Measurements from ENCODE around the gene SDK1.

Gene SDK1

GRCh38 chr7:3964980-3965606 lies 664.0 kb downstream of the SDK1 start:
- DNase-seq: no peak

- no peak for DNase-seq
Observed at GRCh38 chr7:3965794-3966395, 664.8 kb downstream of the SDK1 start.

GRCh38 chr7:3968234-3968633 lies 667.2 kb downstream of the SDK1 start:
- DNase-seq: no peak

GRCh38 chr7:3969286-3969685 lies 668.2 kb downstream of the SDK1 start:
- no peak for DNase-seq

- no peak for DNase-seq
Observed at GRCh38 chr7:3971323-3971722, 670.3 kb downstream of the SDK1 start.

- DNase-seq: no peak
Observed at GRCh38 chr7:3973264-3973663, 672.2 kb downstream of the SDK1 start.

- no peak for DNase-seq
Observed at GRCh38 chr7:3974329-3974728, 673.3 kb downstream of the SDK1 start.

GRCh38 chr7:3975371-3975770 lies 674.3 kb downstream of the SDK1 start:
- DNase-seq: no peak

- DNase-seq: no peak
Observed at GRCh38 chr7:3977391-3977790, 676.3 kb downstream of the SDK1 start.

- no peak for DNase-seq
Observed at GRCh38 chr7:3978839-3979238, 677.8 kb downstream of the SDK1 start.

GRCh38 chr7:3979611-3980299 lies 678.7 kb downstream of the SDK1 start:
- no peak for DNase-seq

GRCh38 chr7:3980300-3980643 lies 679.2 kb downstream of the SDK1 start:
- DNase-seq: no peak

- DNase-seq: no peak
Observed at GRCh38 chr7:3981281-3981680, 680.2 kb downstream of the SDK1 start.

GRCh38 chr7:3984456-3984855 lies 683.4 kb downstream of the SDK1 start:
- DNase-seq: no peak

GRCh38 chr7:3986927-3987326 lies 685.9 kb downstream of the SDK1 start:
- DNase-seq: no peak

GRCh38 chr7:3987426-3987927 lies 686.4 kb downstream of the SDK1 start:
- no peak for DNase-seq

GRCh38 chr7:3989723-3990122 lies 688.7 kb downstream of the SDK1 start:
- no peak for DNase-seq

GRCh38 chr7:3991731-3992231 lies 690.7 kb downstream of the SDK1 start:
- no peak for DNase-seq

- DNase-seq: no peak
Observed at GRCh38 chr7:3992841-3993240, 691.8 kb downstream of the SDK1 start.

- no peak for DNase-seq
Observed at GRCh38 chr7:3994764-3995163, 693.7 kb downstream of the SDK1 start.

GRCh38 chr7:3995187-3995586 lies 694.1 kb downstream of the SDK1 start:
- DNase-seq: no peak

- DNase-seq: no peak
Observed at GRCh38 chr7:3998060-3998459, 697.0 kb downstream of the SDK1 start.

GRCh38 chr7:4000139-4000538 lies 699.1 kb downstream of the SDK1 start:
- no peak for DNase-seq

- no peak for DNase-seq
Observed at GRCh38 chr7:4000934-4001333, 699.9 kb downstream of the SDK1 start.
